Measurements from ENCODE around the gene ZSWIM7. TPM values are rescaled to one million over a fixed set of nuclear protein-coding genes. Genes with fewer than 3 reads are reported as not detected.

Gene ZSWIM7
- total RNA-seq, 1 experiment from 2014 or later = 19.1 TPM

DNA sequence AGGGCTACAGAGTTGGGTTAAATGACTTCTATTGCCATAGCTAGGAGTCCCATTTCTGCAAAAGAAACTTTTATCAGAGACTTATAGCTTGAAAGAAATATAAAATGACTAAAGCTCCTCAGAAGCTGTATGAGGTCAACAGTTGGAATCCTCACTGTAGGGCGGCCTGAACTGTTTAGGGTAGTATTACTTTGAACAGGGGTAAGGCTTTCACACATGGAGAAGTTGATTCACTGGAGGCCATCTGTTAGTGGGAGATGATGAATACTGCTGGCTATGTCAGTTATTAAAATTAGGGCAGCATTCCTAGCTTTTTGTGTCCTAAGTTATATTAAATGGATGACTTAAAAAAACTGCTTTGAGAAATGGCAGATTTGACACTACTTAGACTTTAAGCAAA is 6.1 kb upstream of the ZSWIM7 start:
- H3K9me2 ChIP-seq (ENCODE audit: insufficient read depth) = no peaks in the 10 kb centered on the region
- ChIA-PET POLR2A (ENCODE audit: unreplicated experiment) (interaction anchor here (0.6 kb wide), 1 partner anchor 57 kb away, joined by 4 read pairs; no protein-coding TSS in a partner anchor), CTCF (no interaction called here)
- H3K27me3 ChIP-seq (ENCODE audit: insufficient read depth, low read depth) = no peaks in the 10 kb centered on the region
- no TSS peak for BruUV-seq (replicated peaks)
- no peaks in the 10 kb centered on the region; the same call in 1 of the 2 replicates for H3F3A ChIP-seq (ENCODE audit: insufficient read depth, low read depth)
- intact Hi-C loops (cut with micrococcal nuclease; ENCODE audit: unreplicated experiment) = no loop called here
- H3K4me3 ChIP-seq = no peak overlapping the region
- peaks cover 12% of the 10 kb centered on the region; the same call in 1 of the 2 replicates for H3K4me1 ChIP-seq (replicated peaks; ENCODE audit: insufficient read depth)
- H2AFZ ChIP-seq = no peak overlapping the region
- TF ChIP-seq EZH2 (IDR thresholded peaks at IDR 0.05; ENCODE audit: low read depth) = no peak
- TF ChIP-seq, protein P1, sequence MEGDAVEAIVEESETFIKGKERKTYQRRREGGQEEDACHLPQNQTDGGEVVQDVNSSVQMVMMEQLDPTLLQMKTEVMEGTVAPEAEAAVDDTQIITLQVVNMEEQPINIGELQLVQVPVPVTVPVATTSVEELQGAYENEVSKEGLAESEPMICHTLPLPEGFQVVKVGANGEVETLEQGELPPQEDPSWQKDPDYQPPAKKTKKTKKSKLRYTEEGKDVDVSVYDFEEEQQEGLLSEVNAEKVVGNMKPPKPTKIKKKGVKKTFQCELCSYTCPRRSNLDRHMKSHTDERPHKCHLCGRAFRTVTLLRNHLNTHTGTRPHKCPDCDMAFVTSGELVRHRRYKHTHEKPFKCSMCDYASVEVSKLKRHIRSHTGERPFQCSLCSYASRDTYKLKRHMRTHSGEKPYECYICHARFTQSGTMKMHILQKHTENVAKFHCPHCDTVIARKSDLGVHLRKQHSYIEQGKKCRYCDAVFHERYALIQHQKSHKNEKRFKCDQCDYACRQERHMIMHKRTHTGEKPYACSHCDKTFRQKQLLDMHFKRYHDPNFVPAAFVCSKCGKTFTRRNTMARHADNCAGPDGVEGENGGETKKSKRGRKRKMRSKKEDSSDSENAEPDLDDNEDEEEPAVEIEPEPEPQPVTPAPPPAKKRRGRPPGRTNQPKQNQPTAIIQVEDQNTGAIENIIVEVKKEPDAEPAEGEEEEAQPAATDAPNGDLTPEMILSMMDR (conservative IDR thresholded peaks at IDR 0.05) = no peak
- peaks cover 7% of the 10 kb centered on the region; the same call in 1 of the 2 replicates for H4K20me1 ChIP-seq (ENCODE audit: insufficient read depth)
- H3K4me2 ChIP-seq = no peak overlapping the region
- peaks cover 60% of the 10 kb centered on the region for H3K36me3 ChIP-seq (ENCODE audit: low read depth)
- DNase-seq = no peak
- H3K79me2 ChIP-seq (ENCODE audit: low read depth) = peaks cover 40% of the 10 kb centered on the region
- H3K27ac ChIP-seq = no peak overlapping the region
- peaks cover 9% of the 10 kb centered on the region; the same call in 1 of the 2 replicates for H3K9me3 ChIP-seq (ENCODE audit: insufficient read depth, low read depth)

DNA sequence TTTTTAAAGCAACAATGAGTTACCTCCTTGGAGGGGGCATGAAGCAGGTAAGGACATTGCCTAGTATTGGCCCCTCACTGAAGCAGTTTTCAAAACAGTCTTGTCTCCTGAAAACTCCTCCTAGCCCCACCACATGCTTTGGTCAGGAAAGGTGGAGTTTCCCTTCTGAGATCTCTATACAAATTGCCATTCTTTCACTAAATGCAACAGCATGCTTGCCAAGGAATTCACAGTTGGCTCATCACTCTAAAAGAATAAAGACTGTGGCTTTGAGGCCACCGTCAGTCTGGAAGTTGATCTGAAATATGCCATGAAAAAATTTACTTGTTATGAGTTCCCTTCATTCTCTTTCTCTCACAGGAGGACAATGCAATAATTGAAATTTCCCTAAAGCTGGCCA is 4.3 kb upstream of the ZSWIM7 start:
- H3K9me3 ChIP-seq (ENCODE audit: insufficient read depth, low read depth) = peaks cover 9% of the 10 kb centered on the region; the same call in 1 of the 2 replicates
- no peak overlapping the region for H3K4me3 ChIP-seq
- H2AFZ ChIP-seq = no peak overlapping the region
- peaks cover 57% of the 10 kb centered on the region for H3K36me3 ChIP-seq (ENCODE audit: low read depth)
- ChIA-PET CTCF (no interaction called here), POLR2A (ENCODE audit: unreplicated experiment) (no interaction called here)
- no peak for TF ChIP-seq EZH2 (IDR thresholded peaks at IDR 0.05; ENCODE audit: low read depth)
- TF ChIP-seq, protein P1 (conservative IDR thresholded peaks at IDR 0.05) = no peak
- H4K20me1 ChIP-seq (ENCODE audit: insufficient read depth) = peaks cover 8% of the 10 kb centered on the region; the same call in 1 of the 2 replicates
- H3K27ac ChIP-seq = no peak overlapping the region
- DNase-seq = no peak
- no peak overlapping the region for H3K4me2 ChIP-seq
- H3K27me3 ChIP-seq (ENCODE audit: insufficient read depth, low read depth) = no peaks in the 10 kb centered on the region
- no TSS peak for BruUV-seq (replicated peaks)
- no peaks in the 10 kb centered on the region for H3K9me2 ChIP-seq (ENCODE audit: insufficient read depth)
- H3F3A ChIP-seq (ENCODE audit: insufficient read depth, low read depth) = peaks cover 5% of the 10 kb centered on the region
- H3K79me2 ChIP-seq (ENCODE audit: low read depth) = peaks cover 46% of the 10 kb centered on the region
- H3K4me1 ChIP-seq (replicated peaks; ENCODE audit: insufficient read depth) = peaks cover 12% of the 10 kb centered on the region; the same call in 1 of the 2 replicates
- intact Hi-C loops (cut with micrococcal nuclease; ENCODE audit: unreplicated experiment) = no loop called here

DNA sequence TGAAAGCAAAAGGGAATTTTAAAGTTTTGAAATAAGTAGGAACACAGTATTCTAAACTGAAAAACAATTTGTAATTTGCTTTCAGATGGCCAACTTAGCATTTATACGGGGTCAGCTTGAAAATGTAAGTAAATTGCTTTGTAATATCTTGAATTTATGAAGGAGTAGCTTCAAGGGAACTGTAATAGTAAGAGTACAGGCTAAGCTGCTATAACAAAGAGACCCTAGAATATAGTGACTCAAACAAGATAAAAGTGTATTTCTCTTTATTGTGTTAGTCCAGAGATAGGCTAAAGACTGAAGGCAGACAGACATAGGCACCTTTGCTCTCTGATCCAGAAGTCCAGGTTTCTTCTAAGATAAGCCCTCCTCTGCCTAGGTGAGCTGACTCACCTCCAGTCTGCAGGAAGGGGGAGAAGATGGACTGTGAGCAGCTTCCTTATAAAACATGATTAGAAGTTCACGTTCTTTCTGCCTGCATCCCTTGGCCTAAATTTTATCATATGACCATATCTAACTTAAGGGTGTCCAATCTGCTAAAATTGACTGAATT is 3.3 kb upstream of the ZSWIM7 start:
- Histone ChIP-seq H3K36me3 (ENCODE audit: low read depth) (peaks cover 49% of the 10 kb centered on the region), H3K27me3 (ENCODE audit: insufficient read depth, low read depth) (no peaks in the 10 kb centered on the region), H4K20me1 (ENCODE audit: insufficient read depth) (peaks cover 8% of the 10 kb centered on the region; the same call in 1 of the 2 replicates), H3K4me2 (no peak overlapping the region), H3F3A (ENCODE audit: insufficient read depth, low read depth) (peaks cover 16% of the 10 kb centered on the region), H3K27ac (no peak overlapping the region), H3K9me3 (ENCODE audit: insufficient read depth, low read depth) (peaks cover 9% of the 10 kb centered on the region; the same call in 1 of the 2 replicates), H3K4me3 (peak overlapping the region; percentile 11; the same call in 1 of the 2 replicates), H3K79me2 (ENCODE audit: low read depth) (peaks cover 52% of the 10 kb centered on the region), H2AFZ (no peak overlapping the region), H3K9me2 (ENCODE audit: insufficient read depth) (no peaks in the 10 kb centered on the region), H3K4me1 (replicated peaks; ENCODE audit: insufficient read depth) (peaks cover 19% of the 10 kb centered on the region)
- BruUV-seq (replicated peaks) = no TSS peak
- DNase-seq = no peak
- ChIA-PET CTCF (no interaction called here), POLR2A (ENCODE audit: unreplicated experiment) (interaction anchor here (0.5 to 0.7 kb wide), 2 partner anchors 25 to 533 kb away, joined by 3 to 15 read pairs; no protein-coding TSS in a partner anchor)
- intact Hi-C loops (cut with micrococcal nuclease; ENCODE audit: unreplicated experiment) = no loop called here
- TF ChIP-seq, protein P1 (conservative IDR thresholded peaks at IDR 0.05) = no peak
- no peak for TF ChIP-seq EZH2 (IDR thresholded peaks at IDR 0.05; ENCODE audit: low read depth)
